PC-3 (cell line): ENCODE measurements around the gene ERRFI1. TPM values are rescaled to one million over a fixed set of nuclear protein-coding genes. Genes with fewer than 3 reads are reported as not detected.

Experiments
- ATAC-seq: fragments of 200-7000 bp; cut with Tn5 transposase; 2 replicates; pipeline ENCODE4 v1.9.1; 2020; ENCODE audit warnings: mild to moderate bottlenecking, moderate library complexity
- BruUV-seq: library from RNA; stranded (reverse); fragments of 400-500 nt; replicated peaks from 2 replicates; lab custom pipeline; 2021; lab: Mats Ljungman, UMichigan
- CTCF ChIA-PET: fragments of 300-600 bp; sonication (Branson Sonifier 250); formaldehyde crosslinking; loops from one replicate; lab custom pipeline; 2022; ENCODE audit warnings: antibody characterized with exemption; lab: Charles Lee
- POLR2A ChIA-PET: fragments of 300-600 bp; sonication (Branson Sonifier 250); formaldehyde crosslinking; loops from one replicate; lab custom pipeline; 2022; ENCODE audit warnings: antibody characterized with exemption; ENCODE audit not compliant: unreplicated experiment; lab: Charles Lee
- DNase-seq: peaks from one replicate; pipeline ENCODE4 v3.0.0-alpha.2; 2015
- H2AFZ ChIP-seq: fragments of 300-600 bp; sonication (generic); 2 replicates; pipeline ENCODE4 v1.6.0; 2016; ENCODE audit warnings: antibody characterized with exemption, low read length
- H3F3A ChIP-seq: fragments of 300-600 bp; sonication (generic); one replicate; pipeline ENCODE4 v1.6.0; 2017; ENCODE audit warnings: antibody characterized with exemption, low read length, control low read depth, mild to moderate bottlenecking; ENCODE audit not compliant: unreplicated experiment
- H3K27ac ChIP-seq: fragments of 300-600 bp; sonication (generic); 2 replicates; pipeline ENCODE4 v1.5.1; 2016; ENCODE audit warnings: mild to moderate bottlenecking, low read length
- H3K27me3 ChIP-seq: fragments of 300-600 bp; sonication (generic); 2 replicates; pipeline ENCODE4 v1.6.1; 2016; ENCODE audit warnings: low read length, mixed read lengths
- H3K36me3 ChIP-seq: fragments of 300-600 bp; sonication (generic); 2 replicates; pipeline ENCODE4 v1.6.1; 2016; ENCODE audit warnings: low read depth, mixed run types, low read length, mixed read lengths
- H3K4me1 ChIP-seq: fragments of 300-600 bp; sonication (generic); 2 replicates; pipeline ENCODE4 v1.5.1; 2016; ENCODE audit warnings: low read length; ENCODE audit not compliant: insufficient read depth
- H3K4me2 ChIP-seq: fragments of 300-600 bp; sonication (generic); 2 replicates; pipeline ENCODE4 v1.6.0; 2016; ENCODE audit warnings: low read length
- H3K4me3 ChIP-seq: fragments of 300-600 bp; sonication (generic); 2 replicates; pipeline ENCODE4 v1.5.1; 2016; ENCODE audit warnings: mild to moderate bottlenecking, low read length, mixed read lengths
- H3K79me2 ChIP-seq: fragments of 300-600 bp; sonication (generic); 2 replicates; pipeline ENCODE4 v1.6.1; 2017; ENCODE audit warnings: low read length, mixed read lengths
- H3K9ac ChIP-seq: fragments of 300-600 bp; sonication (generic); 2 replicates; pipeline ENCODE4 v1.6.0; 2016; ENCODE audit warnings: mild to moderate bottlenecking, low read length
- H3K9me2 ChIP-seq: fragments of 300-600 bp; sonication (generic); replicated peaks from 2 replicates; pipeline ENCODE4 v1.6.1; 2016; ENCODE audit warnings: mixed run types, low read length, mixed read lengths
- H3K9me3 ChIP-seq: fragments of 300-600 bp; sonication (generic); 2 replicates; pipeline ENCODE4 v1.6.1; 2016; ENCODE audit warnings: low read length, mixed read lengths
- H4K20me1 ChIP-seq: fragments of 300-600 bp; sonication (generic); 2 replicates; pipeline ENCODE4 v1.6.1; 2016; ENCODE audit warnings: low read length, mixed read lengths
- EZH2 ChIP-seq: fragments of 300-600 bp; sonication (generic); IDR thresholded peaks from one replicate; pipeline ENCODE4 v1.6.1; 2017; ENCODE audit warnings: antibody characterized with exemption, mild to moderate bottlenecking, low read length; ENCODE audit not compliant: unreplicated experiment
- EZH2phosphoT487 ChIP-seq: fragments of 300-600 bp; sonication (generic); IDR thresholded peaks from 2 replicates; pipeline ENCODE4 v1.6.1; 2018; ENCODE audit warnings: mild to moderate bottlenecking, antibody characterized with exemption, low read length, borderline replicate concordance
- intact Hi-C: fragments of 100-400 bp; cut with micrococcal nuclease; formaldehyde crosslinking; loops from 2 replicates; pipeline ENCODE4 v1.9.0; 2023
- total RNA-seq: library from RNA; depleted of rRNA; stranded (reverse); fragments of >200 nt; gene quantifications from 2 replicates; pipeline ENCODE4 v1.2.3, GENCODE V29; 2014
- TF ChIP-seq, protein P1 (sequence below): fragments of 300-600 bp; sonication (generic); conservative IDR thresholded peaks from 2 replicates; pipeline ENCODE4 v1.5.1; 2017; ENCODE audit warnings: antibody characterized with exemption, low read depth, mild to moderate bottlenecking, low read length

ERRFI1 gene
- total RNA-seq, 1 experiment from 2014 or later = 218 TPM

DNA sequence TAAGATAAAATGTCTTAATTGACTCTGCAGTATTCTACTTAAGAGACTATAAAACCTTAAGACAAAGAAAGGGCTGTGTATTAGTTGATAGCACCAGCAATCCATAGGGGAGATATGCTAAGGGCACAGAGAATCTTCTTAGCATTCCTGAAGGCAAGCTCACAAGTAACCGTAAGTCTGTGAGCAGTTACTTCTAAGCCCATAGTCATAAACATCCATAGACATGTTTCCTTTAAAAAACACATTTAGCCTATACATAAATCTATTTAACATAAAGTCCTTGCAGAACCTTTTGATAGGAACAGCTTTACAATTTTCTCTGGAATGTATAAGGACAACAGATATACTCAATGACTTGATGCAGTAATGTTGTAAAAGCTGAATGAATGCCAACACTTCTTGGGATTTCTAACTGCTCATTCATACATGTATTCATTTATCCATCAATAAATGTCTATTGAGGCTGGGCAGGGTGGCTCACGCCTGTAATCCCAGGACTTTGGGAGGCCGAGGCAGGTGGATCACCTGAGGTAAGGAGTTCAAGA is 6.3 kb upstream of the ERRFI1 start:
- H3K4me3 ChIP-seq = no peak overlapping the region
- intact Hi-C loops = no loop called here
- no peaks in the 10 kb centered on the region for H4K20me1 ChIP-seq
- no peak for ATAC-seq
- POLR2A ChIA-PET = interaction anchor here (0.5 kb wide), 1 partner anchor 44 kb away, joined by 3 read pairs; no protein-coding TSS in a partner anchor
- BruUV-seq = no TSS peak
- H3F3A ChIP-seq = peaks cover 11% of the 10 kb centered on the region
- no peak for DNase-seq
- no peaks in the 10 kb centered on the region for H3K9me2 ChIP-seq
- no peaks in the 10 kb centered on the region for H3K27me3 ChIP-seq
- no peak overlapping the region for H2AFZ ChIP-seq
- H3K9me3 ChIP-seq = no peaks in the 10 kb centered on the region
- CTCF ChIA-PET = no interaction called here
- H3K4me2 ChIP-seq = no peak overlapping the region
- TF ChIP-seq EZH2 = no peak
- TF ChIP-seq, protein P1, sequence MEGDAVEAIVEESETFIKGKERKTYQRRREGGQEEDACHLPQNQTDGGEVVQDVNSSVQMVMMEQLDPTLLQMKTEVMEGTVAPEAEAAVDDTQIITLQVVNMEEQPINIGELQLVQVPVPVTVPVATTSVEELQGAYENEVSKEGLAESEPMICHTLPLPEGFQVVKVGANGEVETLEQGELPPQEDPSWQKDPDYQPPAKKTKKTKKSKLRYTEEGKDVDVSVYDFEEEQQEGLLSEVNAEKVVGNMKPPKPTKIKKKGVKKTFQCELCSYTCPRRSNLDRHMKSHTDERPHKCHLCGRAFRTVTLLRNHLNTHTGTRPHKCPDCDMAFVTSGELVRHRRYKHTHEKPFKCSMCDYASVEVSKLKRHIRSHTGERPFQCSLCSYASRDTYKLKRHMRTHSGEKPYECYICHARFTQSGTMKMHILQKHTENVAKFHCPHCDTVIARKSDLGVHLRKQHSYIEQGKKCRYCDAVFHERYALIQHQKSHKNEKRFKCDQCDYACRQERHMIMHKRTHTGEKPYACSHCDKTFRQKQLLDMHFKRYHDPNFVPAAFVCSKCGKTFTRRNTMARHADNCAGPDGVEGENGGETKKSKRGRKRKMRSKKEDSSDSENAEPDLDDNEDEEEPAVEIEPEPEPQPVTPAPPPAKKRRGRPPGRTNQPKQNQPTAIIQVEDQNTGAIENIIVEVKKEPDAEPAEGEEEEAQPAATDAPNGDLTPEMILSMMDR = no peak
- no peak for TF ChIP-seq EZH2phosphoT487
- no peaks in the 10 kb centered on the region for H3K36me3 ChIP-seq
- H3K79me2 ChIP-seq = no peaks in the 10 kb centered on the region
- peaks cover 24% of the 10 kb centered on the region for H3K4me1 ChIP-seq
- peak overlapping the region; percentile 70 for H3K27ac ChIP-seq
- H3K9ac ChIP-seq = peak overlapping the region; percentile 56

- no peaks in the 10 kb centered on the region for H3K9me3 ChIP-seq
- ATAC-seq (no peak), DNase-seq (peak; percentile 76)
- intact Hi-C loops = loop anchor here (1.0 kb wide), 1 partner anchor 283 kb away; no protein-coding TSS in a partner anchor
- peaks cover 14% of the 10 kb centered on the region for H3F3A ChIP-seq
- peaks cover 36% of the 10 kb centered on the region for H3K4me1 ChIP-seq
- H3K4me2 ChIP-seq = no peak overlapping the region
- no peaks in the 10 kb centered on the region for H4K20me1 ChIP-seq
- H3K4me3 ChIP-seq = no peak overlapping the region
- no peaks in the 10 kb centered on the region for H3K27me3 ChIP-seq
- peak overlapping the region; percentile 70 for H3K27ac ChIP-seq
- no peaks in the 10 kb centered on the region for H3K9me2 ChIP-seq
- peak overlapping the region; percentile 56 for H3K9ac ChIP-seq
- no peak overlapping the region for H2AFZ ChIP-seq
- POLR2A ChIA-PET = no interaction called here
- CTCF ChIA-PET = interaction anchor here (0.6 to 1.0 kb wide), 2 partner anchors 30 to 232 kb away, joined by 3 to 4 read pairs; no protein-coding TSS in a partner anchor
- H3K36me3 ChIP-seq = no peaks in the 10 kb centered on the region
- TF ChIP-seq, protein P1 = peak; percentile 61
- no peak for TF ChIP-seq EZH2phosphoT487
- no TSS peak for BruUV-seq
- peaks cover 9% of the 10 kb centered on the region for H3K79me2 ChIP-seq
Observed at GRCh38 chr1:8031176-8031785, 5.2 kb upstream of the ERRFI1 start.

- CTCF ChIA-PET = interaction anchor here (0.6 to 2.7 kb wide), 5 partner anchors 13 to 285 kb away, joined by 3 to 8 read pairs (median 4); no protein-coding TSS in a partner anchor
- Histone ChIP-seq H3K4me2 (peak overlapping the region; percentile 89), H3K9me2 (no peaks in the 10 kb centered on the region), H2AFZ (no peak overlapping the region), H3K9ac (peak overlapping the region; percentile 87), H3K36me3 (peaks cover 18% of the 10 kb centered on the region), H3K4me3 (no peak overlapping the region; the same call in 1 of the 2 replicates), H3K27me3 (no peaks in the 10 kb centered on the region), H3K79me2 (peaks cover 34% of the 10 kb centered on the region), H4K20me1 (peaks cover 21% of the 10 kb centered on the region), H3K27ac (peak overlapping the region; percentile 94), H3F3A (peaks cover 14% of the 10 kb centered on the region), H3K4me1 (peaks cover 40% of the 10 kb centered on the region), H3K9me3 (no peaks in the 10 kb centered on the region)
- intact Hi-C loops = loop anchor here (1.0 to 2.0 kb wide), 6 partner anchors 32 to 210 kb away; no protein-coding TSS in a partner anchor
- no TSS peak for BruUV-seq
- DNase-seq (no peak), ATAC-seq (no peak; the same call in 1 of the 2 replicates)
- POLR2A ChIA-PET = interaction anchor here (0.5 to 1.3 kb wide), 7 partner anchors 8 to 169 kb away, joined by 3 to 18 read pairs (median 3); no protein-coding TSS in a partner anchor
- TF ChIP-seq EZH2phosphoT487 (no peak), EZH2 (no peak)
- TF ChIP-seq, protein P1 = no peak
Observed at GRCh38 chr1:8028571-8028910, 2.4 kb upstream of the ERRFI1 start.
